GM23248 (cell line): ENCODE data around the gene CPVL. TPM values are rescaled to one million over a fixed set of nuclear protein-coding genes. Genes with fewer than 3 reads are reported as not detected.

Experiments
- DNase-seq: peaks from one replicate; pipeline ENCODE4 v3.0.0-alpha.2; 2015
- H2AFZ ChIP-seq: fragments of 200-600 bp; sonication (generic); 2 replicates; pipeline ENCODE4 v1.6.1; 2016; ENCODE audit warnings: antibody characterized with exemption
- H3F3A ChIP-seq: fragments of 200-600 bp; sonication (generic); 2 replicates; pipeline ENCODE4 v1.6.1; 2016; ENCODE audit warnings: mild to moderate bottlenecking, antibody characterized with exemption, mixed run types; ENCODE audit not compliant: insufficient read depth
- H3K27ac ChIP-seq: fragments of 200-600 bp; sonication (generic); 2 replicates; pipeline ENCODE4 v1.5.1; 2016; ENCODE audit warnings: mild to moderate bottlenecking
- H3K27me3 ChIP-seq: fragments of 200-600 bp; sonication (generic); replicated peaks from 2 replicates; pipeline ENCODE4 v1.6.1; 2016; ENCODE audit warnings: mild to moderate bottlenecking; ENCODE audit not compliant: insufficient read depth
- H3K36me3 ChIP-seq: fragments of 200-600 bp; sonication (generic); 2 replicates; pipeline ENCODE4 v1.6.1; 2016; ENCODE audit warnings: low read depth, mild to moderate bottlenecking
- H3K4me1 ChIP-seq: fragments of 200-600 bp; sonication (generic); 2 replicates; pipeline ENCODE4 v1.6.1; 2016; ENCODE audit warnings: mild to moderate bottlenecking; ENCODE audit not compliant: insufficient read depth
- H3K4me2 ChIP-seq: fragments of 200-600 bp; sonication (generic); one replicate; pipeline ENCODE4 v1.6.1; 2016; ENCODE audit warnings: mild to moderate bottlenecking; ENCODE audit not compliant: unreplicated experiment
- H3K4me3 ChIP-seq: fragments of 200-600 bp; sonication (generic); 2 replicates; pipeline ENCODE4 v1.5.1; 2016; ENCODE audit warnings: mild to moderate bottlenecking
- H3K79me2 ChIP-seq: fragments of 200-600 bp; sonication (generic); 2 replicates; pipeline ENCODE4 v1.6.1; 2016; ENCODE audit warnings: mild to moderate bottlenecking; ENCODE audit not compliant: insufficient read depth
- H3K9ac ChIP-seq: fragments of 200-600 bp; sonication (generic); 2 replicates; pipeline ENCODE4 v1.6.1; 2016; ENCODE audit warnings: mild to moderate bottlenecking
- H3K9me2 ChIP-seq: fragments of 200-600 bp; sonication (generic); 2 replicates; pipeline ENCODE4 v1.6.1; 2016; ENCODE audit warnings: mixed run types, mild to moderate bottlenecking, moderate library complexity; ENCODE audit not compliant: insufficient read depth
- H3K9me3 ChIP-seq: fragments of 200-600 bp; sonication (generic); one replicate; pipeline ENCODE4 v1.6.1; 2017; ENCODE audit warnings: low read depth
- H4K20me1 ChIP-seq: fragments of 200-600 bp; sonication (generic); 2 replicates; pipeline ENCODE4 v1.6.0; 2016; ENCODE audit not compliant: insufficient read depth
- EZH2 ChIP-seq: fragments of 200-600 bp; sonication (generic); IDR thresholded peaks from 2 replicates; pipeline ENCODE4 v1.6.1; 2018; ENCODE audit warnings: antibody characterized with exemption, mild to moderate bottlenecking; ENCODE audit not compliant: insufficient read depth, poor library complexity, severe bottlenecking
- EZH2phosphoT487 ChIP-seq: fragments of 200-600 bp; sonication (generic); IDR thresholded peaks from 2 replicates; pipeline ENCODE4 v1.6.1; 2018; ENCODE audit warnings: antibody characterized with exemption, moderate library complexity, mild to moderate bottlenecking, low read depth; ENCODE audit not compliant: insufficient read depth
- WGBS, 2 experiments: methylation state at CpG; one replicate each; pipeline ENCODE4 v1.1.6; 2015 to 2017; ENCODE audit warnings: low lambda C conversion rate in 2 of 2, low coverage in 1 of 2; ENCODE audit errors: missing lambda C conversion rate in 2 of 2; 5-methylcytosine and 5-hydroxymethylcytosine counted together
- in situ Hi-C: fragments of 300-500 bp; cut with MboI; formaldehyde crosslinking; loops from 2 replicates; pipeline ENCODE4 v1.15.0; 2020
- polyA plus RNA-seq: library from polyadenylated mRNA; unstranded; fragments of >200 nt; fragmentation: Nextera tagmentation; extraction: Ambion mirVana; gene quantifications from 2 replicates; pipeline ENCODE4 v1.2.1, GENCODE V29; 2016
- total RNA-seq: library from RNA; depleted of rRNA; stranded (reverse); fragments of >200 nt; shearing (Covaris generic); gene quantifications from 2 replicates; pipeline ENCODE4 v1.2.3, GENCODE V29; 2014

CPVL gene
- total and polyA plus RNA-seq, 2 experiments from 2014 or later, result not detected

DNA sequence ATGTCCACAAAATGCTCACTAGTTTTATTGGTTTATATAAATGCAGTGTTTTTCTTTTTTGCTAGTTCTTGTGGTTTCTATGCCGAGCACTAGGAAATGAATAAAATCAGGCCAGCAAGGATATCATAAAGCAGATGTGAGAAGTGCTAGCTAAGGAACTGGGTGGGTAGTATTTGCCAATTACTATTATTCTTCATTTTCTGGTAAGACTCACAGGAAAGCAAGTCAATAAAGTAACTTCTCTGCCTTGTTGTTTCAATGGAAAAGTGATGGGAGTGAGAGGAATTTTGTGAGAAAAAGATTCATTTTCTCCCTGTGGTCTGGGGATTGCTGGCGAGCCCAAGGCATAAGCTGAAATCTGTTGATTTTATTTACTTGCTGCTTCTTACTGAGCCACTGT lies 137.7 kb downstream of the CPVL start:
- 59 to 60% methylated on average over 2 of the region's 2 CpGs for WGBS, 2 experiments
- no peaks in the 10 kb centered on the region for H3K27me3 ChIP-seq
- no peak for TF ChIP-seq EZH2phosphoT487
- H3K4me3 ChIP-seq, result no peak overlapping the region
- no peak overlapping the region for H3K4me2 ChIP-seq
- H3K36me3 ChIP-seq, result no peaks in the 10 kb centered on the region
- no peak overlapping the region for H2AFZ ChIP-seq
- no peaks in the 10 kb centered on the region for H3K4me1 ChIP-seq
- H3K79me2 ChIP-seq, result no peaks in the 10 kb centered on the region
- DNase-seq, result no peak
- H3K9me2 ChIP-seq, result no peaks in the 10 kb centered on the region
- H3F3A ChIP-seq, result no peaks in the 10 kb centered on the region
- in situ Hi-C loops, result no loop called here
- H4K20me1 ChIP-seq, result no peaks in the 10 kb centered on the region
- no peak overlapping the region for H3K27ac ChIP-seq
- H3K9me3 ChIP-seq, result no peaks in the 10 kb centered on the region
- H3K9ac ChIP-seq, result no peak overlapping the region

- no peak for TF ChIP-seq EZH2phosphoT487
- TF ChIP-seq EZH2, result no peak
- DNase-seq, result no peak
Observed at GRCh38 chr7:29007127-29007526, 139.2 kb downstream of the CPVL start.

DNA sequence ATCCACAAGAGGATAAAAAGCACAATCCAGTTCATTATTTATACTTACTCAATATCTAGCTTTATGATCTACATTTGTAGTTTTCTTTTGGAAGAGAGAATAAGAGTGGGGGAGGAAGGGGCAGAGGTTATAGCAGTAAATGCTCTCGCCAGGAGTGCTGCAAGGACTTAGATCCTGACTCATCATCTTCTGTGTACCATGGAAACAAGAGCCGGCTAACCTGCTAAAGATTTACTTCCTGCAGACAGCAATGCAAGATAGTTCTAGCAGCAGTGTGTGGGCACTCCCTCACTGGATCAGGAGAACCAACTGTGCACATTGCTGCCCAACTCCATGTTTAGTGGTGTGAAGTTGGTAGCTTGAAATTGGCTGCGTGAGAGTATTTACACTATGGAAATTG lies 140.5 kb downstream of the CPVL start:
- H3K9me3 ChIP-seq, result no peaks in the 10 kb centered on the region
- DNase-seq, result peak; percentile 41
- no peaks in the 10 kb centered on the region for H3K79me2 ChIP-seq
- no peaks in the 10 kb centered on the region for H3F3A ChIP-seq
- no peak overlapping the region for H3K27ac ChIP-seq
- no peak overlapping the region for H3K4me3 ChIP-seq
- H3K27me3 ChIP-seq, result peaks cover 16% of the 10 kb centered on the region; the same call in 1 of the 2 replicates
- TF ChIP-seq EZH2, result no peak
- no peak for TF ChIP-seq EZH2phosphoT487
- no peaks in the 10 kb centered on the region for H3K9me2 ChIP-seq
- H3K36me3 ChIP-seq, result no peaks in the 10 kb centered on the region
- no peak overlapping the region for H3K4me2 ChIP-seq
- H4K20me1 ChIP-seq, result no peaks in the 10 kb centered on the region
- H2AFZ ChIP-seq, result no peak overlapping the region
- in situ Hi-C loops, result no loop called here
- H3K4me1 ChIP-seq, result no peaks in the 10 kb centered on the region
- 43 to 47% methylated on average over 3 of the region's 3 CpGs for WGBS, 2 experiments
- no peak overlapping the region for H3K9ac ChIP-seq

More at GRCh38 chr7:29007127-29007526, 139.2 kb downstream of the CPVL start:
- no peak overlapping the region for H3K4me3 ChIP-seq
- H3K4me1 ChIP-seq, result no peaks in the 10 kb centered on the region
- WGBS, 2 experiments, result 62 to 63% methylated on average over 2 of the region's 2 CpGs
- H3K9me2 ChIP-seq, result no peaks in the 10 kb centered on the region
- in situ Hi-C loops, result no loop called here
- no peaks in the 10 kb centered on the region for H3K36me3 ChIP-seq
- no peaks in the 10 kb centered on the region for H3K9me3 ChIP-seq
- no peaks in the 10 kb centered on the region for H3K79me2 ChIP-seq
- no peak overlapping the region for H3K9ac ChIP-seq
- no peak overlapping the region for H3K4me2 ChIP-seq
- no peaks in the 10 kb centered on the region for H3F3A ChIP-seq
- no peak overlapping the region for H3K27ac ChIP-seq
- no peaks in the 10 kb centered on the region for H4K20me1 ChIP-seq
- H2AFZ ChIP-seq, result no peak overlapping the region
- peaks cover 5% of the 10 kb centered on the region; the same call in 1 of the 2 replicates for H3K27me3 ChIP-seq

DNA sequence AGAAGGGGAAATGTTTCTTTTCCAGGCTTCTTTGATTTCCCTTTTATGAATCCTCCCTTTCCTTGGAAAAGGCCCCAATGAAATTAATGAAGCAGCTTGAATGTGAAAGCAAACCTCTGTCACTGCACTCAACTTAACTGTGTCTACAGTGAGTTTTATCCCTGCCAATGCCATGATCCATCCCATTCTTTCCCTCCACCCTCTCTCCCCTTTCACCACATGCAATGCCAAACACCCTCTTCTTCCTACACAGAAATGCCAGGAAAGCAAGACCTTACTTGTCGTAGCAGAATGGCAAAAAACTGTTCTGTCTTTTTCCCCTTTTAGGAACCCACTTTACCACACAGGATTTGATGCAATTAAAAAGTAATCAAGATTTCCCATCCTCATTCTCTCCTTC lies 140.9 kb downstream of the CPVL start:
- 26 to 29% methylated on average over 1 of the region's 1 CpG for WGBS, 2 experiments
- Histone ChIP-seq H3K4me2 (no peak overlapping the region), H3K79me2 (no peaks in the 10 kb centered on the region), H3K4me1 (no peaks in the 10 kb centered on the region), H4K20me1 (no peaks in the 10 kb centered on the region), H3K4me3 (no peak overlapping the region), H3K9me3 (no peaks in the 10 kb centered on the region), H3K9me2 (no peaks in the 10 kb centered on the region), H3K27me3 (peaks cover 18% of the 10 kb centered on the region; the same call in 1 of the 2 replicates), H3F3A (no peaks in the 10 kb centered on the region), H3K9ac (no peak overlapping the region), H3K27ac (no peak overlapping the region), H2AFZ (no peak overlapping the region), H3K36me3 (no peaks in the 10 kb centered on the region)
- TF ChIP-seq EZH2phosphoT487 (no peak), EZH2 (no peak)
- in situ Hi-C loops, result no loop called here
- no peak for DNase-seq

DNA sequence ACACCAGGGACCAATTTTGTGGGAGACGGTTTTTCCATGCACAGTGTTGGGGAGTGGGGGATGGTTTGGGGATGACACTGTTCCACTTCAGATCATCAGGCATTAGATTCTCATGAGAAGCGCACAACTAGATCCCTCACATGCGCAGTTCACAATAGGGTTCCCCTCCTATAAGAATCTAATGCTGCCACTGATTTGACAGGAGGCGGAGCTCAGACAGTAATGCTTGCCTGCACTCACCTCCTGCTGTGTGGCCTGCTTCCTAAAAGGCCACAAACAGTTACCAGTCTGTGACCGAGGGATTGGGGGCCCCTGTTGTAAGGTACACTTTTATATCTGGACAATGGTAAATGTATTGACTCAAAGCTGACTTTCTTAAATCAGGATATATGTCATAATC lies 142.6 kb downstream of the CPVL start:
- WGBS, 2 experiments, result 85 to 87% methylated on average over 5 of the region's 5 CpGs
- in situ Hi-C loops, result no loop called here
- Histone ChIP-seq H3K4me2 (no peak overlapping the region), H3K36me3 (no peaks in the 10 kb centered on the region), H3K4me3 (no peak overlapping the region), H3F3A (no peaks in the 10 kb centered on the region), H3K27ac (no peak overlapping the region), H4K20me1 (no peaks in the 10 kb centered on the region), H3K9ac (no peak overlapping the region), H3K9me2 (no peaks in the 10 kb centered on the region), H3K4me1 (no peaks in the 10 kb centered on the region), H2AFZ (no peak overlapping the region), H3K9me3 (no peaks in the 10 kb centered on the region), H3K79me2 (no peaks in the 10 kb centered on the region), H3K27me3 (peaks cover 23% of the 10 kb centered on the region)
- no peak for DNase-seq
- TF ChIP-seq EZH2, result no peak
